ENCODE results near the gene MEFV. TPM values are rescaled to one million over a fixed set of nuclear protein-coding genes. Genes with fewer than 3 reads are reported as not detected.
"Not testable (repeated sequence)": the region's sequence is repeated elsewhere in the genome, so short reads cannot be mapped to it uniquely, and the experiment has no call there.

MEFV gene
- total RNA-seq, 1 donor from 2014 or later: 1.1 TPM

- no peak for ATAC-seq
- intact Hi-C loops (cut with DNase I): no loop called here
- no peak for DNase-seq (ENCODE audit: missing footprints)
These were observed 18.5 kb upstream of the MEFV start for GRCh38 chr16:3274947-3275346.

DNA sequence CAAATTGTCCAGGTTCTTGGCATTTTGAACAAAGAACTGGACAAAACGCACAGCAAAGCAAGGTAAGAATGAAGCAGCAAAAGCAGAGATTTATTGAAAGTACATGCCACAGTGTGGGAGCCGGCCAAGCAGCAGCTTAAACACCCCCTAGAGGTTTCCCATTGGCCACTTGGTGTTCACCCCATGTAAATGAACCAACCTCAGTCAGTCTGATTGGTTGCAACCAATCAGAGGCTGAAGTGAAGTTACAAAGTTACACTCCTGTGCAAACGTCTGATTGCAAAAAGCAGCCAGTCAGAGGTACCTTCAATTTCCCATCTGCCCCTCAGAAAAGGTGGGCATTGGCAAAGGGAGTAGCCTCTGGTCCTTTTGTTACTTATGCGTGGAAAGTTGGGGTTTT is 18.1 kb upstream of the MEFV start:
- intact Hi-C loops (cut with DNase I): no loop called here
- DNase-seq (ENCODE audit: missing footprints): no peak

DNA sequence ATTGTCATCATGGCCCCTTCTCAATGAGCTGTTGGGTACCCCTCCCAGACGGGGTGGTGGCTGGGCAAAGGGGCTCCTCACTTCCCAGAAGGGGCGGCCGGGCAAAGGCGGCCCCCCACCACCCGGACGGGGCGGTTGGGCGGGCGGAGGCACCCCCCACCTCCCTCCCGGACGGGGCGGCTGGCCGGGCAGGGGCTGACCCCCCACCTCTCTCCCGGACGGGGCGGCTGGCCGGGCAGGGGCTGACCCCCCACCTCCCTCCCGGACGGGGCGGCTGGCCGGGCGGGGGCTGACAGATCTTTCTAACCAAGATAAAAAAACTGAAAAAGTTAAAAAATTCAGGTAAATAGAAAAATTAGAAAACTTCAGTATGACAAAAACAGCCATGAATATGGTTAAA is 14.8 kb upstream of the MEFV start:
- DNase-seq (ENCODE audit: missing footprints); ATAC-seq; intact Hi-C loops (cut with DNase I): not testable (repeated sequence)

More for the DNA sequence above, 18.1 kb upstream of the MEFV start:
- no peak for ATAC-seq

DNA sequence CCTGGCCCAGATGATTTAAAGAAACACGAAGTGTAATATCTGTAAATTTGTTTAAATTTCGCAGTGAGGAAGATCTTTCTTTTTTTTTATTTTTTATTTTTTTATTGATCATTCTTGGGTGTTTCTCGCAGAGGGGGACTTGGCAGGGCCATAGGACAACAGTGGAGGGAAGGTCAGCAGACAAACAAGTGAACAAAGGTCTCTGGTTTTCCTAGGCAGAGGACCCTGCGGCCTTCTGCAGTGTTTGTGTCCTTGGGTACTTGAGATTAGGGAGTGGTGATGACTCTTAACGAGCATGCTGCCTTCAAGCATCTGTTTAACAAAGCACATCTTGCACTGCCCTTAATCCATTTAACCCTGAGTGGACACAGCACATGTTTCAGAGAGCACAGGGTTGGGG is 14.3 kb upstream of the MEFV start:
- ATAC-seq: not testable (repeated sequence)

DNA sequence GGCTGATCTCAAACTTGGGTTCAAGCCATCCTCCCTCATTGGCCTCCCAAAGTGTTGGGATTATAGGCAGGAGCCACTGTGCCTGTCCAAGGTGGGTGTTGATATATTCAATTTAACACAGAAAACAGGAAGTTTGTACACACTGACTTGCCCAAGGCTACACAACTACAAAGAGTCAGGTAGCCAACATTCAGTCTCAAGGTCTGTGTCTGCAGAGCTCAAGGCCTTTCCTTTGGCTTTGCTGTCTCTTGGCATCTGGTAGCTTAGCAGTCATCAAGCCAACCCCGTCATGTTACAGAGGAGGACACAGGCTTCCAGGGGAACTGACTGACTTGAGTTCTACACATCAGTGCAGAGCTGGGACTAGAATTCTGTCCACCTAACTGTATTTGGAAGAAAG is 11.9 kb upstream of the MEFV start:
- DNase-seq (ENCODE audit: missing footprints) (no peak), ATAC-seq (no peak)
- intact Hi-C loops (cut with DNase I): no loop called here

More for the DNA sequence above, 14.3 kb upstream of the MEFV start:
- intact Hi-C loops (cut with DNase I); DNase-seq (ENCODE audit: missing footprints): not testable (repeated sequence)

DNA sequence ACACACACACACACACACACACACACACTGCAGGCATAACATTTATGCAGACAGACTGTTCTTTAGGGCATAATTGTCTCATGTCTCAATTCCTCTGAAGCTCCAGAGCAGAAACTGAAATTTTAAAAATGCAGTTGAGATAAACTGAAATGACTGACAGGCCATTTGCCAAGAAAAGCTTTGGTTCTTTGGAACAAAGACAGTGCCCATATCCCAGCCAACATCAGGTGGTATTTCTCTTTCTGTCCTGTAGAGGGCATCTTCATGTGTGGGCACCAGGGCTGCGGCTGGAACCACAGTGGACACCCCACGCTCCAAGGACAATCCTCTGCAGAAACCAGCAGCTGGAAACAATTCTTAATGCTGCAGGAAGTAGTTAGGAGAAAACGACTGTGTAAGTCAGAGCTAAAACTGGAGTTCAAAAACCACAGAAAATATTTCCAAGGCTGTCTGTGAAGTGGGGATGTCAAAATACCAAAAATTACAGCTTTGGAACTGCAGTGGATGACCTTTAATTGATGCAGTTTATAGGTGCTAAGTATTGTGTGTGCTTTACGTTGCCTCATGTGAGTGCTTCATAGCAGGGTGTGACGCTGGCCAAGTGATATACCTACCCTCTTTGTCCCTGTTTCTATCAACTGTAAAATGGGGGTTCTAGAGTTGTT is 10.6 kb upstream of the MEFV start:
- DNase-seq (ENCODE audit: missing footprints) (no peak), ATAC-seq (no peak)
- intact Hi-C loops (cut with DNase I): no loop called here

DNA sequence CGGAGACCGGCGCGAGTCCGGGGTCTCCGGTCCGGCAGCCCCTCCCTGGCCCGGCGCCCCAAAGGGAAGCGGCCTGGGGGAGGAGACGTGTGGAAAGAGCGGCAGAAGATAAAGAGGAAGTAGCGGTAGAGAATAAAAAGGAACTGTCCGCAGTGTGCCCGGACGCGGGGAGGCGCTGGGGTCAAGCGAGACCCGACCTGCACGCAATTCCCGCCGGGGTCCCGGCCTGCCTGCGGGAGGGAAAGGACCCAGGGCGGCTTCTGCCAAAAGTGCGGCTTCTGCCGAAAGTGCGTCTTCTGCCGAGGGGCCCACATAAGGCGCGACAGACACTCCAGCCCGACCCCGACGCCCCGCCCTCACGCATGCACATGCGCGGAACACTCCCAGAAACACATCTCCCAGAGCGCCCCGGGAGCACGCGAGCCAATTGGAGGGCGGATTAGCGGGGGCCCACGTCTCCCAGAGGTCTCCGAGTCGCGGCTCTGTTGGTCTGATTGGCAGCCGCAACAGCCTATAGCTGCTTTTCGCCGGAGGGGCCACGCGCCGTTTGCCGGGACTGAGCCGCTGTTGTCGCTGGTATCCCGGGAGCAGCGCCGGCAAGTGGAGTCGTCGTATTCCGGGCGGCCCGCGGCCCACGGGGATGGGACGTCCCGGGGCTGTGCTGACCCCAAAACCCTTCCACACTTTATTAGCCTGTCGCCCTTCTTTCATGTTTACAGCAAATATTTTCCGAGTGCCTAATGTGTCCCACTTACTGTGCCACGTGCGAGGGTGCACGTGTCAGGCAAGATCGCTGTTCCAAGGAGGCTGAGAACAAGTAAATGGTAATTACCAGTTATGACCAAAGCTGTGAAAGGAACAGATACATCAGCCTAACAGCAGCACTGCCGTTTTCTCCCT is 8.0 kb upstream of the MEFV start:
- DNase-seq (ENCODE audit: missing footprints): peak; percentile 97
- peak; percentile 95 for ATAC-seq
- intact Hi-C loops (cut with DNase I): loop anchor here (2.0 to 5.0 kb wide), 2 partner anchors 18 to 238 kb away; partner anchors contain the start of genes CLUAP1 and ZNF263

DNA sequence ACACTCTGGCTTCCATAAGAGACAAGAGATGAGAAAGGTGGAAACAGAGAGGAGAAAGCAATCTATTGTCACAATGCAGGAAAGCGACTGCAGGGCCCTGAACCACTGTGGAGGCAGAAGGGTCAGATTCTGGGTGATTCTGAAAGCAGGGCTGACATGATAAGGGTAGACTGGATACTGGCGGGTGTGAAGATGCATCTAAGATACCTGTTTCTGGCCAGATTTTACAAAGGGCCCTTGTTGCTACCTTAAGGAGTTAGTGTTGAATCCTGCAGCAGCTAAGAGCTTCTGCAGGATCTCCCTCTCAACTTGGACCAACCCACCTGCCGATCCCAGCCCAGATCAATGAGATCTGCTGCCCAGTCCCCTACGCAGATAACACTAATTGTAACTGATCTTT is 6.1 kb upstream of the MEFV start:
- ATAC-seq (no peak), DNase-seq (ENCODE audit: missing footprints) (no peak)
- intact Hi-C loops (cut with DNase I): loop anchor here (2.0 to 5.0 kb wide), 2 partner anchors 28 to 240 kb away; partner anchors contain the start of genes CLUAP1 and ZNF200

GRCh38 chr16:3259836-3260235 is 3.4 kb upstream of the MEFV start:
- ATAC-seq: no peak
- intact Hi-C loops (cut with DNase I): loop anchor here (5.0 kb wide), 1 partner anchor 242 kb away; the partner anchor contains the start of gene CLUAP1
- no peak for DNase-seq (ENCODE audit: missing footprints)

DNA sequence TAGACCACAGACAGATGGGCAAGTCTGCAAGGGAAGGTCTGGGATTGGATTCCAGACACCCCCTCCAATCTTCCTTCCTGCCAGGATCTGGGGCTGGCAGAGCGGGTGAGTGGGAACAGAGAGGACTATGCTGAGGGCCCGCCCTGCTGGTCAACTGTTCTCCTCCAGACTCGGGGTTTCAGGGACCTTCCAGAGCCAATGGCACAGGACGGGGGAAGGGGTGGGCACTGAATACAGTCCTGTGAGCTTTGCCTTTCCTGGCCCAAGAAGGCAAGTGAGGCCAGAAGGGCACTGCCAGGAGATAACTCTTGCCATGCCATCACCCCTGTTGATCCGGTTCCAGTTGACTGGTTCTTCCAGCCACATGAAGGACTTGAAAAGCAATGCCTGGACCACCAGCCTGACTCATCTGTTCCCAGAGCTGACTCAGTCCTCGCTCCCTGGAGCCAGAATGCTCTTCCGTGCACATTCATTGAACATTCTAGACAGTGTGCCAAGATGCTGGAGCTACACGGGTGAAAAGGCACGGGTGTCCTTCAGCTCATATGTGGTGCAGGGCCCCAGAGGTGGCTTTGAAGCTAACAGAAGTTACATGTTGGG is 533 bp upstream of the MEFV start:
- peak; percentile 14 for ATAC-seq
- DNase-seq (ENCODE audit: missing footprints): no peak
- intact Hi-C loops (cut with DNase I): no loop called here

DNA sequence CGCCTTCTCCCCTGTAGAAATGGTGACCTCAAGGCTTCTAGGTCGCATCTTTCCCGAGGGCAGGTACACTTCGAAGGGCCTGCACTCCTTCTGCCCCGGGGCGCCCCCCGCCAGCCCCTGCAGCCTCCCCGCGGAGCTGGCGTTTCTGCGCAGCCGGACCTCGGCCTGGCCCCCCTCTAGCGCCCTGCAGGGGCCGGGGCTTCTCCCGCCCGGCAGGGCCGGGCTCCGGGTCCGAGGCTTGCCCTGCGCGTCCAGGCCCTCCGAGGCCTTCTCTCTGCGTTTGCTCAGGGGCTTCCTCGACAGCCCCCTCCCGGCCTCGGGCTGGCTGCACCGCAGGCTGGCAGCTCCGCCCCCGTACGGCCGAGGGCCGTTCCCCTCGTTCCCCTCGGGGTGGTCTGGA is 2.1 kb downstream of the MEFV start:
- intact Hi-C loops (cut with DNase I): no loop called here
- DNase-seq (ENCODE audit: missing footprints) (no peak), ATAC-seq (no peak)

GRCh38 chr16:3252967-3253366 is 3.5 kb downstream of the MEFV start:
- no peak for ATAC-seq
- DNase-seq (ENCODE audit: missing footprints): no peak
- intact Hi-C loops (cut with DNase I): no loop called here

DNA sequence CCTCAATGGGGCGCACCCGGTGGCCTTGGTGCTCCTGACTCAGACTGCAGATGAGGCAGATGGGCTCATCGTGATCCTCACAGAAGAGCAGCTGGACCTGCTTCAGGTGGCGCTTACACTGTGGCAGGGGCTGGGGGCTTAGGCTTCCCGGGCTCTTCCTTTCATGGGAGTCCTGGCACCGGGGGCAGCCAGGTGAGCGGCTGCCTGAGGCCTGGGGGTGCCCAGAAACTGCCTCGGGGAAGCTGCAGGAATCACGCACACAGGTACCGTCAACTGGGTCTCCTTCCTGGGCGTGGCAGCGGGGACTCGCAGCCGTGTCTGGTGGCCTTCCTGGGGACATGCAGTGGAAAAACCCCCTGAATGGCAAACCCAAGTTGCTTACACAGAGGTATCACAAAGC is 7.0 kb downstream of the MEFV start:
- DNase-seq (ENCODE audit: missing footprints) (no peak), ATAC-seq (no peak)
- intact Hi-C loops (cut with DNase I): no loop called here

- intact Hi-C loops (cut with DNase I): no loop called here
- ATAC-seq (no peak), DNase-seq (ENCODE audit: missing footprints) (no peak)
These were observed 7.4 kb downstream of the MEFV start for GRCh38 chr16:3249020-3249419.

DNA sequence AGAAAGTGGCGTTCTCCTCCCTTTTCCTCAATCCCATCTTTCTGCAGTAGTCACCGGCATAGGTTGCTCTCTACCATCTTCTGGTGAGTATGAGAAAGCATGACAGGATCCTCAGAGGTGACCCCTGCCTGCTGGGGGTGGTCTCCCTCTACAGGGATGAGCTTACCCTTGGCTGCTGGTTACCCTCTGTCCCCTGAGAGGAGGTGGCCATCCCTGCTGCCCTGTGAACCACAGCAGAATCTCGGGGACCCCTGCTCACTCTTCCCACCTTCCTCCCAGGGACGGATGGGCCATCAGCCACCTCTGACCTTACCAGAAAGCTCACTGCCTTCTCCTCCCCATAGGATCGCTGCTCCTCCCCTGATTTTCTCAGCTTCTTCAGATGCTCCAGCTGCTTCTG is 7.8 kb downstream of the MEFV start:
- DNase-seq (ENCODE audit: missing footprints) (no peak), ATAC-seq (no peak)
- intact Hi-C loops (cut with DNase I): no loop called here

GRCh38 chr16:3246876-3247275 is 9.6 kb downstream of the MEFV start:
- intact Hi-C loops (cut with DNase I): no loop called here
- ATAC-seq: no peak
- DNase-seq (ENCODE audit: missing footprints): no peak

DNA sequence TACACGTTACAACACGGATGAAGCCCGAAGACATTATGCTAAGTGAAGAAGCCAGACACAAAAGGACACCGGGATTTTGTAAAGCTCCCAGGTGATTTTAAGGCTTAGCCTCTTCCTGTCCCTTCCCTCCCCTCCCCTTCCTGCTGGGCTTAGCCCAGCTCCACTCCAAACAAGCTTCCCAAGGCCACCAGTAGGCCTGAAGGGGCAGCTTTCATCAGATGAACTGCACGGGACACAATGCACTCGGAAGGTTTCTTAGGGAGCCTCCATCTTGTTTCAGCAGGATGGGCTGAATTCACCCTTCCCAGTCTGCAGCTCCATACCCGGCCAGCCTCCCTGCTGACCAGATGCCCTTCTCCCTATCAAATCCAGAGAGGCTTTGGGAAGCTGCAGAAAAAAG is 10.4 kb downstream of the MEFV start:
- no peak for ATAC-seq
- DNase-seq (ENCODE audit: missing footprints): no peak
- intact Hi-C loops (cut with DNase I): no loop called here

DNA sequence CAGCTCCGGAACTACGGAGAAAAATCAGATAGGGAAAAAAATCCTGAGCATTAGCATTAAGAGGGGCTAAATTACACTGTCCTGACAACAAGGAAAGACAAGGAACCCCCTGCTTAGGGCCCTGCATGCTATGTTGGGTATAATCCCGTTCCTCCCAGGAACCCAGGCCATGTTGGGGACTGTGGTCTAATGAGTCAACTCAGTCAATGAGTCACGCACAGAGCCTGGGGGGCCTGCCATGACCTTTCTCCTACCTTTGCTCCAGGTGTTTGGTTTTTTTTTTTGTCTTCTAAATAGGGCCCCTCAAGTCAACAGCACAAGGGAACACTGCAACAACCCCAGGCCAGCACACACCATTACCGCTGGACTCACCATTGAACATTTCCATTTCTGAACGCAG is 12.6 kb downstream of the MEFV start:
- ATAC-seq (no peak), DNase-seq (ENCODE audit: missing footprints) (no peak)
- intact Hi-C loops (cut with DNase I): no loop called here

DNA sequence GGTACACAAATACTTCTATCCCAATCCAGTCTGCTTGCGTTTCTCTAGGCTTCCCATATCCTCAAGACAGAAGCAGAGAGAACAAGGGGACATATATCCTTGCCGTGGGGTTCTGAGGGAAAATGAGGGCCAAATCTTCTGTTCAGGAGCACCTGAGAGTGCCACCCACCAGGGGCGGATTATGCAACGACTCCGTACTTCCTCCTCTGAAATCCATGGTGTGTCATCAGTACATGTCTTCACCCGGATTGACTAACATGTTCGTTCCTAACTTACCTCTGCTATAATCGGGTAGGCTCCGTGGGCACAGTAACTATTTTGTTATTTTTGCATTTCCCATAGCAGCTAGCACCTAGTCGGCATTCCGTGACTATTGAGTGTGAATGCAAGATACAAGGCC is 13.7 kb downstream of the MEFV start:
- intact Hi-C loops (cut with DNase I): no loop called here
- DNase-seq (ENCODE audit: missing footprints) (no peak), ATAC-seq (no peak)

DNA sequence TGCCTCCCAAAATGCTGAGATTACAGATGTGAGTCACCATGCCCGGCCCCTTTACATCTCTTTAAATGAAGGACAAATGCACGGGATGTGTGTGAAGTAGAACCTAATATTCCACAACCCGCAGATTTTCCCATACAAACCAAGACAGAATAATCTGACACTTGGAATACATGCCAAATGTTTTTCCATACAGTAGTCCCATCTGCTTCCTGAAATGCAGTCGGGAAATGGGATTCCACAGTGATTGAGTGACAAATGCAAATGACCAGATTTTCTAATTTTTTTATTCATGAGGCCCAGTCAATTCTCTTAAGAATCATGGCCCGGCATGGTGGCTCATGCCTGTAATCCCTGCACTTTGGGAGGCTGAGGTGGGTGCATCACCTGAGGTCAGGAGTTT is 14.7 kb downstream of the MEFV start:
- intact Hi-C loops (cut with DNase I): no loop called here
- no peak for DNase-seq (ENCODE audit: missing footprints)
- no peak for ATAC-seq
